Activated naive CD4-positive, alpha-beta T cell (primary cell): ENCODE results near the gene IL1A.
"Not testable (repeated sequence)": the region's sequence is repeated elsewhere in the genome, so short reads cannot be mapped to it uniquely, and the experiment has no call there.

Experiments used
- DNase-seq, 4 experiments: peaks; one replicate each; lab custom pipeline; 2025; lab: John Stamatoyannopoulos, UW

Gene IL1A, protein sequence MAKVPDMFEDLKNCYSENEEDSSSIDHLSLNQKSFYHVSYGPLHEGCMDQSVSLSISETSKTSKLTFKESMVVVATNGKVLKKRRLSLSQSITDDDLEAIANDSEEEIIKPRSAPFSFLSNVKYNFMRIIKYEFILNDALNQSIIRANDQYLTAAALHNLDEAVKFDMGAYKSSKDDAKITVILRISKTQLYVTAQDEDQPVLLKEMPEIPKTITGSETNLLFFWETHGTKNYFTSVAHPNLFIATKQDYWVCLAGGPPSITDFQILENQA

DNA sequence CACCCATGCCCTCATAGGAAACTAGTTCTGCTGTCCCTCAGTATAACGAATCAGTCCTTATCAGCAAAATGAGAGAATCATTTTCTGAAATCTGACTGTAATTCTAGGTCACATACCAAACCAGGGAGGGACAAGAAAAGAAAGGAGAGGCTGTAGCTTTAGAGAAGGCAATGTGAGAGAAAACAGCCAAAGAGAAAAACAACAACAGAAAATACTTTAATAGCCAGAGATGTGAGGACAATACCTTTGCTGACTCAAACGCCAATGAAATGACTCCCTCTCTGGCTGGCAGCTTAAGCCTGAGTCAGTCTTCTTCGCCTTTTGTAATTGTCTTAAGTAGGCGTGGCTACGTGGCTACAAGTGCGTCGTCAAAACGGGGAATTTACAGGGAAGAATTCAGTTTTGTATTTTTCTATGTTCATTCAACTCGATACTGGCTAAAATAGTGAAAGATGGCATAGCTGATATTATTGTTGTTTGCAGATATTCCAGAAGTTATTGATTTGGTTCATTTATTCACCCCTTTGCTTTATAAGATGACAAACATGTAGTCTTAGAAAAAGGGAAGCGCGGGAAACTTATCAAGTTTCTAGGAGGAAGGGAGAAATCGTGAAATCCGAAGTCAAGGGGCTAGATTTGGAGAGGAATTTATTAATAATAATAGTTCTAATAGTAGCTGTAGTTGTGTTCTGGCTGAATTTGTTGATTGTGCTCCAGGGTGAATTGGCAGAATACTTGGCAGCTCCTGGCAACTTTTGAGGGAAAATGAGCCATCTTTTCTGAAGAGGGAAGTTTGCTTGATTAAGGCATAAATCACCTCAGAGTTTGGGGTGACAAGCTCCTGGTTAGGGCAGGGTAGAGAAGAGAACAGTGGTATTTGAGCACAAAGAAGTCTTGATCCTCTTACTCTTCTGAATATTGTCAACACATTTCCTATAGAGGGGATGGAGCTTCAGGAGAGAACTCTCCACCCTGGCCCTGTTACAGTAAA is at the start of gene IL1A:
TSS of gene IL1A (minus strand) at position 295 of the 991 bp plus-strand sequence. CDS start 723 bp downstream, outside the sequence.
- DNase-seq: no peak

DNA sequence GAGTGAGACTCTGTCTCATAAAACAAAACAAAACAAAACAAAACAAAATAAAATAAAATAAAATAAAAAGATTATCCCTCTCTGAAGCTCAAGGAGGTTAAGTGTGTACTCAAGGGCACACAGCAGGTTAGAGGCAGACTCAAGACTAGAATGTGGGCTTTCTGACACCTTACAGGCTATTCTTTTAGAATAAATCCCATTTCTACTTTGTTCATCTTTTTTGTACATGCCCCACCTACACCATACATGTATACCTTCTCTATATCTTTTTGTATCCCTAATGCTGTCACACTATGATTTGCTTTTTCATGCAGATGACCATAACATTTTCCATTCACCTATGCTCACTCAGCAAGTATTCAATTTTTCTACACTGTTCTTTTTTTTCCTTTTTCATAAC is 49.7 kb upstream of the IL1A start:
- no peak for DNase-seq

- DNase-seq: not testable (repeated sequence)
Observed at GRCh38 chr2:112833639-112833931, 49.3 kb upstream of the IL1A start.

- no peak for DNase-seq
Observed at GRCh38 chr2:112832841-112833638, 48.7 kb upstream of the IL1A start.

DNA sequence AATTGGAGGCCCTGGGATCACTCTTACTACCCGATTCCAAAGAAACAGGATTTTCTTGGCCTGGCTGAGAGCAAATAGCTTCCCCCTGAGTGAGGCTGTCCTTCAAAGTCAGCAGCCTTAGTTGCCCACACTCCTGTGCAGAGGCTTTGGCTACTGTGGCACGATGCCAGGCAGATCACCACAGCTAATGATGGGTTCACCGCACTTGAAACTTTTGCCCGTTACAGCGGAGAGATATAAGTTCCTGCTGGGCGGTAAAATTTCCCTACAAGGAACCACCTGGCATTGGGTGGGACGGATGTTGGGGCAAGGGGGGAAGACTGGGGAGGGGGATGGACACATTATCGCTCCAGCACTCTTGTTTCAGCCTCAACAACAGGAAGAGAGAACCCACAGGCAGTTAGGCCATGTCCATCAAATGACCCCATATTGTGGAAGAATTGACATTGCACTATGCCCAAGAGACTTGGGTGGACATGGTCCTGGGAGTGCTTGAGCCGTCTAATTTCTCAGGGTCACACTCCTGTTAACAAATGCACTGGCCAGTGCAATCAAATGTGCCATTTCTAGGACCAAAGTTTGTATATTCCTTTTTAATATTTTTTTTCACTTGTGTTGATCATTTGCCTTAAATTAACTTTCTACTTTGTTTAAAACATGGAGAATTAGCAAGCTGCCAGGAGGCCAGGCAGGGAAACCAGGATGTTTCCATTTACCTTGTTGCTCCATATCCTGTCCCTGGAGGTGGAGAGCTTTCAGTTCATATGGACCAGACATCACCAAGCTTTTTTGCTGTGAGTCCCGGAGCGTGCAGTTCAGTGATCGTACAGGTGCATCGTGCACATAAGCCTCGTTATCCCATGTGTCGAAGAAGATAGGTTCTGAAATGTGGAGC is 47.9 kb upstream of the IL1A start:
- DNase-seq: no peak

DNA sequence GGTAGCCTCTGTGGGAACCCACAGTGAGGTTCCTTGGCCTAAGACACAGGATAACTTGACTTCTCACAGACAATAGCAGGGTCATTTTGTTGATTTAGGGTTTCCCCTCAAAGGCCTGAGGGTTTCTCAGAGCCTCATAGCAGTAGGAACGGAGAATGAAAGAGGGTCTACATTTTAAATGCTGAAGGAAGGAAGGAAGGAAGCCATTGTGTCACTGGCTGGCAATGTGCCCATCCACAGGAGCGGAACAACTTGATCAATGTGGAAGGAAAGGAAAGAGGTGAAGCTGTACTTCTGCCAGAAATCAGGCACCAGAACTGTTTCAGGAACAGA is 47.2 kb upstream of the IL1A start:
- no peak for DNase-seq

- no peak for DNase-seq
Observed at GRCh38 chr2:112830682-112831512, 46.6 kb upstream of the IL1A start.

DNA sequence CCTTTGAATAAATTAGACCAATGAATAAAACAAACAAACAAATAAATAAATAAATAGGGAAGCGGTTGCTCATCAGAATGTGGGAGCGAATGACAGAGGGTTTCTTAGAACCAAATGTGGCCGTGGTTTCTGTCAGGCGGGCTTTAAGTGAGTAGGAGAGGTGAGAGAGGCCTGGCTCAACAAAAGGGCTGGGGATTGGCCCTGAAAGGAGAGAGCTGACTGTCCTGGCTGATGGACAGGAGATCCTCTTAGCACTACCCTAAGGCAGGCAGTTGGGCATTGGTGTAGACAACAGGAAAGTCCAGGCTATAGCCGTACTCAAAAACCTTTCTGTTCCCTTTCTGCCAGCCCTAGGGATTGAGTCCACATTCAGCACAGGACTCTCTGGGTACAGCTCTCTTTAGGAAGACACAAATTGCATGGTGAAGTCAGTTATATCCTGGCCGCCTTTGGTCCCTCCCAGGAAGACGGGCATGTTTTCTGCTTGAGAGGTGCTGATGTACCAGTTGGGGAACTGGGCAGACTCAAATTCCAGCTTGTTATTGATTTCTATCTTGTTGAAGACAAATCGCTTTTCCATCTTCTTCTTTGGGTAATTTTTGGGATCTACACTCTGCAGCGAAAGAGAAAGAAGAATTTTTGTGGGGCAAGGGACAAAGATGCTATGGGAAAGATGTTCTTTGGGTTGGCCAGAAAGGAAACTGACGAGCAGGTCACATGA is 45.8 kb upstream of the IL1A start:
- DNase-seq: no peak

DNA sequence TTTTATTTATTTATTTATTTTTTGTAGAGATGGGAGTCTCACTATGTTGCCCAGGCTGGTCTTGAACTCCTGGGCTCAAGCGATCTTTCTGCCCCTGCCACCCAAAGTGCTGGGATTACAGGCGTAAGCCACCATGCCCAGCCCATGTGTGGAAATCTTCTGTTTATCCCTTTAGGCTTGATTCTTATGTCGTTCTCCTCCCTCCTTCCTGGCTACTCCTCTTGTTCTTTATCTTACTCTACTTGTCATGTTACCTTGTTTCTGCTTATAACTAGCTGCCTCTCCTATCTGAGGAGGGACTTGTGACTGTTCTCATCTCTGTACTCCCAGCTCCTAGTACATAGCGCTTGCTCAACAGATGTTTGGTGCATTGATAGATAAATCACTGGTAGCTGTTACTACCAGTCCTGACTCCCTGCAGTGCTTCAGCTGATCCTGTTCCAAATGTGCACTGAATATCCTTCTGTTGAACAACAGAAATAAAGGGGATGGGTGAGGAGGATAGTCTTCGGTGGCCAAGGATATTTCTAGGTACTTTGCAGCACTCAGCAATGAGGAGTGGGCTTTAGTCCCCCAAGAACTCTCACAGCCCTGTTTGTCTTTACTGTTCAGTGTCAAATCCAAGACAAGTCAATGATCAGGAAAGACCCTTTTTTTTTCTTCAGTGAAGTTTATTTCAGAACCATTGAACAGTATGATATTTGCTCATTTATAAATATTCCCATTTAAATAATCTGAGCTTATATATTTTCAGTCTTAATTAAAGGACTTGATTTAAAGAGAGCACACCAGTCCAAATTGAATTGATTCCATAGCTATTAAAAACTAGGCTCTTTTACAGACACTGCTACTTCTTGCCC is 45.0 kb upstream of the IL1A start:
- DNase-seq: no peak

DNA sequence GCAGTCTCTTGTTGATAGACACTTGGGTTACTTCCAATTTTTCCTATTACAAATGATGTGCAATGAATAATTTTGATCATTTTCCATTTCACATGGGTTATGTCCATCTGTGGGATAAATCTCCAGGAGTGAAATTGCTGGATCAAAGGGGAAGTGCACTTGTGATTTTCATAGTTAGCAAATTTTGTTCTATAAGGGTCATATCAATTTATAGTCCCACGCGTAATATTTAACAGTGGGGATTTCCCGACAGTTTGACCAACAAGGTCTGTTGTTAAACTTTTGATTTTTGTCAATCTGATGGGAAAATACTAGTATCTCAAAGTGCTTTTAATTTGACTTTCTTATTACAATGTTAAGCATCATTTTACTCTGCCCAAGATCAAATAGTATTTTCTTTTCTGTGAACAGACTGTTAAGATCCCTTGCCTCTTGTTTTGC is 44.0 kb upstream of the IL1A start:
- no peak for DNase-seq

- DNase-seq: no peak
Observed at GRCh38 chr2:112827604-112828185, 43.4 kb upstream of the IL1A start.

- no peak for DNase-seq
Observed at GRCh38 chr2:112827009-112827408, 42.7 kb upstream of the IL1A start.

DNA sequence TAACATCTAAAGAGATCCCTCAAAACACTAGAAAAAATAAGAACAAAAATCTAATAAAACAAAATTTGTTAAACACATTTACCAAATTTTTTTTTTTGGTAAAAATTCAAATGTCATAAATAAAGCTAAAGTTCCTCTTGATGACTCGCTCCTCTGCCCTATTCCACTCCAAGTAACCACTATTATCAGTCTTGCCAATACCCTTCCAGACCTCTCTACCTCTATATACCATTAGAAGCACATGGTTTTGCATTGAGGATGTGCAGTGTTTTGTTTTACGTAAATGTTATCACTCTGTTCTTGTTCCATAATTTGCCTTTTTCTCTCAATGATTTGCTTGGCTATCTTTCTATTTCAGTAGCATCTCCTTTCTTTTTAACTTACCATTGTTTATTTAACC is 41.4 kb upstream of the IL1A start:
- no peak for DNase-seq

DNA sequence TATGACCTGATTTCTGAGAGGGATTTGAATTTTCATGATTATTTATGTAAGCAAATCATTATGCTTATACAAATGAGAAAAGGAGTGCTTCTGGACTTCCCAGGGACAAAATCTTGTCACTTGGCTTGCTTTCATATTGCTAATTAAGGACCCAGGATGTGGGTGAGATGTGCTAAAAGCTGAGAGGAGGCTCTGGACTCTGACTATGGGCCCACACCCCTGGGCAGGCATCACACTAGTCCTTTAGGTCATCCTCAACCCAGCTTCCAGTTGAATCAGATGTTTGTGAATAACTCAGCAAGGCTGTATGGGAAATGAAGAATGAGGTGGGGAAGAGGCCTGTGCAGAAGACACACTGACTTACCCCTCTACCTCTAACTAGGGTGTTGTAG is 40.4 kb upstream of the IL1A start:
- no peak for DNase-seq

DNA sequence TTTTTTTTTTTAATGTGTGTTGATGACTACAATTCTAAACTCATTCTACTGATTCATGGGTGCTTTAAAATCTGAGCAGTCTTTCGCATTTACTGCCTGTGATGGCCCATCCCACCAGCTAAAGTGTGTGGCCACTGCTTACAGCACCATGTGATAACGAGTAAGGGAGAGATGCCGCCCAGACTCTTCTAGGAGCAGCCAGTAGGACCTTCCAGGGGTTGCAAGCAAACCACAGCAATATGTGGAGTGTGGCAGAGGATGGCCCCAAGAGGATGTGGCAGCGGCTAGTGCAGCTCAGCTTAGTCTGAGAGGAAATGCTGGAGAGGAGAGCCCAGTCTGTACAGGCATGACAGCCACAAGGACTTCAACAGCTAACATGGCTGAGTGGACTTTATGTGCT is 37.4 kb upstream of the IL1A start:
- no peak for DNase-seq

GRCh38 chr2:112821142-112821541 is 36.8 kb upstream of the IL1A start:
- no peak for DNase-seq

GRCh38 chr2:112820343-112820742 is 36.0 kb upstream of the IL1A start:
- no peak for DNase-seq

DNA sequence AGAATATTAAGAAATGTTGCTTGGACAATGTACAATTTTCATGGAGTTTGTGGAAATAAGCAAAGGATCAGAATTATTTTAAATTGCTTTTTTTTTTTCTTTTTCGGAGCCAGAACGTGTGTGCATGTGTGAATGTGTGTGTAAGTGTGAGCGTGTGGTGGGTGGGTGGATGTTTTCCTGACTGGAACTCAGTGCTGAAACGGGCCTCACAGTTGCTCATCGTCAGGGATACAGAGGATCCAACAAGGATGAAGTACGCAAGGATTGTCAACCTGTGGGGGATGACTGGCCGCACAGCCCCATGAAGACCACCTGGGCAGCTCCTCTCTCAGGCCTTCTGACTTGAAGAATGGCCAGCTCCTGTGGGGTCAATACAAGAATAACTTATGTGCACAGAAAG is 34.8 kb upstream of the IL1A start:
- no peak for DNase-seq
